Endothelial cell of umbilical vein (primary cell): Measurements from ENCODE around the gene PARP8. TPM values are rescaled to one million over a fixed set of nuclear protein-coding genes. Genes with fewer than 3 reads are reported as not detected.

ENCODE experiments used
- BruUV-seq: library from RNA; stranded (reverse); fragments of 400-500 nt; replicated peaks from 2 replicates; lab custom pipeline; 2021; lab: Mats Ljungman, UMichigan
- CTCF ChIA-PET: fragments of 300-600, 350-600 bp; sonication (Branson Sonifier 250); formaldehyde crosslinking; loops from one replicate; lab custom pipeline; 2021; ENCODE audit warnings: antibody characterized with exemption, inconsistent platforms; lab: Charles Lee
- POLR2A ChIA-PET: fragments of 300-600, 350-600 bp; sonication (Branson Sonifier 250); formaldehyde crosslinking; loops from one replicate; lab custom pipeline; 2021; ENCODE audit warnings: antibody characterized with exemption, inconsistent platforms; lab: Charles Lee
- DNase-seq: peaks from one replicate; pipeline ENCODE4 v3.0.0-alpha.2; 2011; ENCODE audit warnings: low read depth, low spot score
- FAIRE-seq: peaks from 2 replicates; lab custom pipeline; 2011; peaks lifted over from hg19 to GRCh38; lab: Jason Lieb, UNC
- H2AFZ ChIP-seq: 2 replicates; pipeline ENCODE4 v1.6.0; 2012; ENCODE audit warnings: low read depth, low read length, control low read depth, inconsistent platforms
- H3K27ac ChIP-seq: 2 replicates; pipeline ENCODE4 v1.5.1; 2011; ENCODE audit warnings: low read depth, mild to moderate bottlenecking, control low read depth, low read length, moderate library complexity; ENCODE audit not compliant: insufficient read depth
- H3K27me3 ChIP-seq, 2 experiments: 2 replicates each; pipeline versions ENCODE4 v1.6.0 to v1.6.1; 2011; ENCODE audit warnings: low read length in 2 of 2, mixed read lengths in 1 of 2; ENCODE audit not compliant: control insufficient read depth in 2 of 2, insufficient read depth in 2 of 2
- H3K36me3 ChIP-seq, 2 experiments: 2 replicates in 1 of 2; 3 replicates in 1 of 2; pipeline ENCODE4 v1.5.1; 2011; ENCODE audit warnings: low read length in 2 of 2, mild to moderate bottlenecking in 1 of 2, moderate library complexity in 1 of 2; ENCODE audit not compliant: control insufficient read depth in 2 of 2, insufficient read depth in 2 of 2; ENCODE audit errors: extremely low read depth in 1 of 2
- H3K4me1 ChIP-seq: 3 replicates; pipeline ENCODE4 v1.5.1; 2011; ENCODE audit warnings: mild to moderate bottlenecking, low read length; ENCODE audit not compliant: control insufficient read depth, insufficient read depth; ENCODE audit errors: extremely low read depth
- H3K4me2 ChIP-seq: 2 replicates; pipeline ENCODE4 v1.6.1; 2011; ENCODE audit warnings: low read length, control low read depth, mixed read lengths; ENCODE audit not compliant: insufficient read depth
- H3K4me3 ChIP-seq, 3 experiments: fragments of 200-600 bp in 1 of 3; sonication (generic), shearing (Covaris generic) in 1 of 3; replicated peaks in 1 of 3; 2 replicates each; pipeline ENCODE4 v1.5.1; 2011 to 2016; ENCODE audit warnings: control low read depth in 3 of 3, low read length in 3 of 3, mild to moderate bottlenecking in 2 of 3, inconsistent platforms in 1 of 3, low read depth in 1 of 3, moderate library complexity in 1 of 3; ENCODE audit not compliant: insufficient read depth in 1 of 3
- H3K79me2 ChIP-seq: 2 replicates; pipeline ENCODE4 v1.6.0; 2012; ENCODE audit warnings: low read length, inconsistent platforms; ENCODE audit not compliant: control insufficient read depth, insufficient read depth
- H3K9ac ChIP-seq: replicated peaks from 2 replicates; pipeline ENCODE3; 2011; ENCODE audit warnings: low read length, control low read depth; ENCODE audit not compliant: insufficient read depth; ENCODE audit errors: extremely low read depth
- H3K9me1 ChIP-seq: replicated peaks from 3 replicates; pipeline ENCODE4 v1.6.0; 2011; ENCODE audit warnings: mild to moderate bottlenecking, low read length; ENCODE audit not compliant: control insufficient read depth, insufficient read depth; ENCODE audit errors: extremely low read depth
- H3K9me3 ChIP-seq: replicated peaks from 2 replicates; pipeline ENCODE4 v1.5.1; 2012; ENCODE audit warnings: low read length, inconsistent platforms; ENCODE audit not compliant: control insufficient read depth, insufficient read depth
- H4K20me1 ChIP-seq: replicated peaks from 2 replicates; pipeline ENCODE3; 2011; ENCODE audit warnings: mild to moderate bottlenecking, low read length; ENCODE audit not compliant: control insufficient read depth, insufficient read depth; ENCODE audit errors: extremely low read depth
- CTCF ChIP-seq, 2 donors: IDR thresholded peaks; 1 replicate in 1 of 2; 2 replicates in 1 of 2; pipeline ENCODE4 v1.5.1; 2011; ENCODE audit warnings: low read length in 2 of 2, mild to moderate bottlenecking in 2 of 2, moderate library complexity in 2 of 2, control low read depth in 1 of 2, inconsistent platforms in 1 of 2, low read depth in 1 of 2; ENCODE audit not compliant: insufficient read depth in 1 of 2; ENCODE audit errors: extremely low read depth in 1 of 2
- FOS ChIP-seq: IDR thresholded peaks from 2 replicates; pipeline ENCODE4 v1.6.1; 2011; ENCODE audit warnings: mild to moderate bottlenecking, low read length, moderate library complexity, borderline replicate concordance; ENCODE audit not compliant: insufficient read depth
- GATA2 ChIP-seq: IDR thresholded peaks from 2 replicates; pipeline ENCODE4 v1.7.0; 2011; ENCODE audit warnings: low read depth, mild to moderate bottlenecking, moderate library complexity, mixed read lengths, low read length; ENCODE audit not compliant: insufficient read length, insufficient read depth
- JUN ChIP-seq: IDR thresholded peaks from 2 replicates; pipeline ENCODE4 v1.6.1; 2011; ENCODE audit warnings: borderline replicate concordance, low read depth; ENCODE audit not compliant: insufficient read length, insufficient read depth
- MYC ChIP-seq: IDR thresholded peaks from one replicate; pipeline ENCODE4 v1.6.1; 2011; ENCODE audit warnings: mild to moderate bottlenecking, low read depth, low read length
- POLR2A ChIP-seq: IDR thresholded peaks from 2 replicates; pipeline ENCODE4 v1.6.1; 2012; ENCODE audit warnings: low read depth, mild to moderate bottlenecking, control low read depth, low read length
- dilution Hi-C: fragments of 300-500 bp; cut with MboI; formaldehyde crosslinking; loops from one replicate; pipeline ENCODE4 v1.15.0; 2019; ENCODE audit warnings: low sequenced_read_pairs; ENCODE audit not compliant: extremely low pct_ligation_motif_present
- intact Hi-C: fragments of 100-400 bp; cut with micrococcal nuclease; formaldehyde crosslinking; loops from one replicate; pipeline ENCODE4 v1.10.0; 2022
- polyA plus RNA-seq, 4 experiments: library from polyadenylated mRNA; depleted of rRNA in 3 of 4; stranded (reverse) in 3 of 4; unstranded in 1 of 4; fragments of >200 nt; gene quantifications; 2 replicates each; pipeline versions ENCODE4 v1.2.1 to v1.2.3, GENCODE V29; 2011 to 2012; ENCODE audit warnings: missing spikeins in 1 of 4
- total RNA-seq: library from RNA; stranded (reverse); gene quantifications from 2 replicates; pipeline ENCODE4 v1.2.3, GENCODE V29; 2021
- TF ChIP-seq, protein P1 (sequence below): IDR thresholded peaks from 2 replicates; pipeline ENCODE4 v1.6.1; 2011; ENCODE audit not compliant: insufficient read depth, insufficient read length

The PARP8 gene
- total and polyA plus RNA-seq, 2 donors (not counting 3 experiments of a cell fraction or from before 2014, with no cell fraction given), result 0.03 to 0.60 TPM

DNA sequence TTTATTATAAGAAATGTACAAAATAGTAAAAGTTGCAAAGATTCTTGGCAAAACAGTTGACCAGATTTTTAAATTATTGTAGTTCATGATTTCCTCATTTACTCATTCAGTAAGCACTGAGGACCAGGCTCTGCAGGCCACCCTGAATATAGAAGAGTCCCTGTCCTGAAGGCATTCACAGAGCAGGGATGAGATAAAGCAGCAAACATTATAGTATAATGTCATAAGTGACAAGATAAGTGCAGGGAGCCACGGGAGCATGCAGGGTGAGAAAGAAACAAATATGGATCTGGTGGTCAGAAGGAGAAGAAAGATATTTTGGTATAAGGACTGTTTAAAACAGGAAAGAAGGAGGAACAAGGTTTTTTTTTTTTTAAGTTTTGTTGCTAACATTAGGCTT is 46.0 kb downstream of the PARP8 start:
- no peak overlapping the region for H3K4me3 ChIP-seq
- H3K79me2 ChIP-seq, result no peaks in the 10 kb centered on the region
- dilution Hi-C loops, result no loop called here
- H3K27ac ChIP-seq, result no peak overlapping the region
- no TSS peak for BruUV-seq
- no peak overlapping the region for H2AFZ ChIP-seq
- no peaks in the 10 kb centered on the region for H3K9me3 ChIP-seq
- POLR2A ChIA-PET, result no interaction called here
- no peak overlapping the region for H3K9ac ChIP-seq
- CTCF ChIA-PET, result no interaction called here
- H4K20me1 ChIP-seq, result no peaks in the 10 kb centered on the region
- no peaks in the 10 kb centered on the region for H3K9me1 ChIP-seq
- no peak overlapping the region for H3K4me2 ChIP-seq
- intact Hi-C loops, result no loop called here
- H3K36me3 ChIP-seq, result no peaks in the 10 kb centered on the region
- FAIRE-seq (no peak), DNase-seq (no peak)
- H3K27me3 ChIP-seq, result no peaks in the 10 kb centered on the region
- no peaks in the 10 kb centered on the region for H3K4me1 ChIP-seq
- TF ChIP-seq CTCF (IDR thresholded peaks at IDR 0.05; ENCODE audit: extremely low read depth in 1 of 2, insufficient read depth in 1 of 2, low read depth in 1 of 2, low read length in 2 of 2) (no peak), POLR2A (no peak), GATA2 (no peak), FOS (no peak), MYC (no peak)
- TF ChIP-seq, protein P1, sequence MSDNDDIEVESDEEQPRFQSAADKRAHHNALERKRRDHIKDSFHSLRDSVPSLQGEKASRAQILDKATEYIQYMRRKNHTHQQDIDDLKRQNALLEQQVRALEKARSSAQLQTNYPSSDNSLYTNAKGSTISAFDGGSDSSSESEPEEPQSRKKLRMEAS, result no peak

DNA sequence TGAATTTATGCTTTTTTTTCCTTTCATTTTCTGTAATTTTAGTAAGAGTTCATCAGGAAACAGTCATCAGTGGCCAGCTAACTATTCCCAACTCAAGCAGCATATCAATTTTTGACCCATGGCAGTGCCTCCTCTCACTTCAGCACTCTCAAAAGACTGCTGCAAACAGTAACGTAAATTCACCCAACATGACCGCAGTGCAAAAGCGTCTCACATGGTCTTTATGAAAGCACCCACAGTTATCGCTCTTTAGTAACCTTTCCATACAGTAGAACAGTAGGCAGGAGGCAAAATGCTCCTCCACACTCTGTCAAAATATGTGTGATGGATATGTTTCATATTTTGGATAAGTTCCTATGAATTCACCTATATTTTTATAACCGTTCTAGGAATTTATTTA is 48.6 kb downstream of the PARP8 start:
- ChIA-PET CTCF (no interaction called here), POLR2A (no interaction called here)
- H3K9me3 ChIP-seq, result no peaks in the 10 kb centered on the region
- no peaks in the 10 kb centered on the region for H3K79me2 ChIP-seq
- no peaks in the 10 kb centered on the region for H3K27me3 ChIP-seq
- H2AFZ ChIP-seq, result no peak overlapping the region
- H3K9me1 ChIP-seq, result no peaks in the 10 kb centered on the region
- TF ChIP-seq JUN, result no peak
- TF ChIP-seq GATA2, result no peak
- no peaks in the 10 kb centered on the region for H3K36me3 ChIP-seq
- DNase-seq (no peak), FAIRE-seq (no peak)
- intact Hi-C loops, result no loop called here
- no TSS peak for BruUV-seq
- no peak overlapping the region for H3K4me2 ChIP-seq
- dilution Hi-C loops, result no loop called here
- no peak overlapping the region for H3K27ac ChIP-seq
- H3K9ac ChIP-seq, result no peak overlapping the region
- no peaks in the 10 kb centered on the region for H4K20me1 ChIP-seq
- H3K4me3 ChIP-seq, result no peak overlapping the region
- no peaks in the 10 kb centered on the region for H3K4me1 ChIP-seq
